NB4 (cell line): ENCODE data around the gene PLAC1.

ENCODE experiments used
- CTCF ChIP-seq: IDR thresholded peaks from one replicate; pipeline ENCODE4 v1.5.1; 2012; ENCODE audit warnings: low read depth, low read length
- POLR2A ChIP-seq: IDR thresholded peaks from 2 replicates; pipeline ENCODE4 v1.6.1; 2011; ENCODE audit warnings: mild to moderate bottlenecking; ENCODE audit not compliant: insufficient read length; ENCODE audit errors: extremely low read depth

GRCh38 chrX:134691453-134691852 lies 33.2 kb upstream of the PLAC1 start:
- TF ChIP-seq CTCF (no peak), POLR2A (no peak)
